HL-60 (cell line): ENCODE data around the gene DOCK6.
"Not testable (repeated sequence)": the region's sequence is repeated elsewhere in the genome, so short reads cannot be mapped to it uniquely, and the experiment has no call there.

Source experiments
- DNase-seq, 2 experiments: peaks; one replicate each; pipeline ENCODE4 v3.0.0-alpha.2; 2010 to 2020; ENCODE audit warnings: low read depth in 1 of 2, low spot score in 1 of 2
- H3K27ac ChIP-seq: fragments of 250-450 bp; sonication (Bioruptor Pico); replicated peaks from 2 replicates; pipeline ENCODE4 v1.5.1; 2020; ENCODE audit warnings: mild to moderate bottlenecking, moderate library complexity
- H3K27me3 ChIP-seq: fragments of 250-450 bp; sonication (Bioruptor Pico); 2 replicates; pipeline ENCODE4 v1.5.1; 2021; ENCODE audit warnings: mild to moderate bottlenecking, moderate library complexity; ENCODE audit not compliant: insufficient read depth, poor library complexity, severe bottlenecking
- H3K4me3 ChIP-seq: replicated peaks from 2 replicates; pipeline ENCODE4 v1.5.1; 2011; ENCODE audit warnings: mild to moderate bottlenecking, control low read depth, low read length; ENCODE audit not compliant: insufficient read depth
- CTCF ChIP-seq: IDR thresholded peaks from one replicate; pipeline ENCODE4 v1.5.1; 2011; ENCODE audit warnings: low read length, control low read depth, inconsistent platforms; ENCODE audit not compliant: insufficient read depth
- GABPA ChIP-seq: IDR thresholded peaks from 2 replicates; pipeline ENCODE4 v1.6.1; 2012; ENCODE audit warnings: low read depth
- POLR2AphosphoS5 ChIP-seq: IDR thresholded peaks from 2 replicates; pipeline ENCODE4 v1.6.1; 2012; ENCODE audit warnings: low read depth
- REST ChIP-seq: IDR thresholded peaks from 2 replicates; pipeline ENCODE4 v1.6.1; 2012; ENCODE audit warnings: low read depth; ENCODE audit not compliant: insufficient replicate concordance
- SPI1 ChIP-seq: IDR thresholded peaks from 2 replicates; pipeline ENCODE4 v1.6.1; 2012; ENCODE audit warnings: low read depth, mild to moderate bottlenecking, borderline replicate concordance

Gene DOCK6

DNA sequence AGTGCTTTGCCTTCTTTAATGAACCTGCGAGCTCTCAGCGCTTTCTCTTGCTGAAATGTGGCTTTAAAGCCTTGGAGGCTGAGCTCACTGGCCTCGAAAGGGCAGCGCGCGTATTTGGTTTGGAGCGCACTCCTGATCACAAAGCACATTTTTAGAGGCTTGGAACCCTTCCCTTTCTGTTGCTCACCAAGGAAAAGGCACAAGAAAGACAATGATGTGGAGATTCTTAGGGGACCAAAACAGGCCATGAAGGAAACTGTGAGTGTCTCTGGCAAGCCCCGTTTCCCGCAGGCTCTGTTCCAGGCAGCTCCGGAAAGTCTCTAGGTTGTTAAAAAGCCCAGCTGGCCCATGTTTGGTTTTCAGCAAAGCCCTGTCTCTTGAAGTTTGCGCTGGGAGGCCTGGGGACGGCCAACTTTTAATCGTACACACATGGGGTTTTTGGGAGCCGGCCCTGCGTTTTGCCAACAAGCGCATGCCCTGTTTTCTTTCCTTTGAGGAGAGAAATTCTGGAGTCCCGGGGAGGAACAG is 97.4 kb downstream of the DOCK6 start:
- TF ChIP-seq POLR2AphosphoS5 (no peak), REST (no peak), CTCF (no peak), SPI1 (no peak), GABPA (no peak)
- Histone ChIP-seq H3K4me3 (no peak overlapping the region), H3K27me3 (no peaks in the 10 kb centered on the region), H3K27ac (no peak overlapping the region)
- no peak for DNase-seq

DNA sequence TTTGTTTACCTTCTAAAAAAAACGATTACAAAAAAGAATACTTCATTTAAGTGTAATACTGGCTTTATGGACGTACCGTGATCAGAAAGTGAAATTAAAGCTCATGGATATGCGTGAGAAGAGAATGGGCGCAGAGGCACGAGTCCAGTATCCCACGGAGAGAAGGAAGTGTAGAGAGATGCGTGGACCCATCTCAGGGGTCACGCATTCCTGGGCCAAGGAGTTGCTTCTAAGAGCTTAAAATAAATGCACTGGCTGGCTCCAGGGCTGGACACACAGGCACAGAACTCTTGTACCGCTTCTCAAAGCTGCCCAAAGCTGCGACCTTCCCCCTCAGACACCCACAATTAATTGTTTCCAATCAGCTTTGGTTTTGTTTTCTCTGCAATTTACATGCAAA is 98.0 kb downstream of the DOCK6 start:
- no peak for DNase-seq
- TF ChIP-seq GABPA (no peak), CTCF (no peak), SPI1 (no peak), REST (no peak), POLR2AphosphoS5 (no peak)
- Histone ChIP-seq H3K27me3 (no peaks in the 10 kb centered on the region), H3K27ac (no peak overlapping the region), H3K4me3 (no peak overlapping the region)

DNA sequence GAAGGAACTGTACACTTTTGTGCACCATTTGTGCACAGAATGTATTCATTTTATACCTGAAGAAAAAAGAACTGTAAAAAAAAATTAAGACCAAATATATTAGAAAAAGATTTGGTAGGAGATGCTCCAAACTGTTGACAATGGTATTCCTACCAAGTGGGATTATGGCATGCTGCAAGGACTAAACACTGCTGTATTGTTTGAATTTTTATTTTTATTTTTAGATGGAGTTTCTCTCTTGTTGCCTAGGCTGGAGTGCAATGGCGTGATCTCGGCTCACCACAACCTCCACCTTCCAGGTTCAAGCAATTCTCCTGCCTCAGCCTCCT is 101.9 kb downstream of the DOCK6 start:
- not testable (repeated sequence) for H3K27ac ChIP-seq, DNase-seq, H3K4me3 ChIP-seq, H3K27me3 ChIP-seq

DNA sequence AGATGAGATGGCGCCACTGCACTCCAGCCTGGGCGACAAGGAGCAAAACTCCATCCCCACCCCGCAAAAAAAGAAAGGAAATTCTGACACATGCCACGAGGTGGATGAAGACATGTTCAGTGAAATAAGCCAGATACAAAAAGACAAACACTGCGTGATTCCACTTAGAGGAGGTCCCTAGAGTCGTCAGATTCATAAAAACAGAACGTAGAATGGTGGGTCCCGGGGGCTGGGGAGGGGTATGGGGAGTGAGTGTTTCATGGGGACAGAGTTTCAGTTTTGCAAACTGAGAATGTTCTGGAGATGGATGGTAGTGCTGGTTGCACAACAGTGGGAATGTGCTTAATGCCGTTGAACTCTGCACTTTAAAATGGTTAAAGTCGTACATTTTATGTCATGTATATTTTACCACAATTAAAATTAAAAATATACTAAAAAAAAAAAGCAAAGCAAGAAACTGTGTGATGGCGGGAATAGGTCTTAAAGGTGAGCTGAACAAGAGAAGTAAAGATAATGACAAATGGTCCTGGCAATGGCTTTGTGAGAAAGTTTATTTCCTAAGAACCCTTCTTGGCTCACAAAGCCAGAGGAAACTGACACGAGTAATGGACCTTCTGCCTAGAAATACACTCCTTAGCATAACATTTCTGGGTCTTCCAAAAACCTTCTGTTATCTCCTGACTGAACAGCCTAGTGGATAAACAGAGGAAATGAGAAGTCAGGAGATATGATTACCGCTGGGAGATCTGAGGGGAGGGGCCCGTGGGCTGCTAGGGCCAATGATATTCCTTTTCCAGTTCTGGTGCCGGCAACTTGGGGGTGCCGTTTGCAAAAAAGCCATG is 102.5 kb downstream of the DOCK6 start:
- H3K27me3 ChIP-seq: no peaks in the 10 kb centered on the region
- TF ChIP-seq POLR2AphosphoS5 (no peak), SPI1 (no peak), GABPA (no peak), CTCF (no peak), REST (no peak)

More for the DNA sequence above, 102.5 kb downstream of the DOCK6 start:
- H3K4me3 ChIP-seq: no peak overlapping the region
- DNase-seq: no peak
- no peak overlapping the region for H3K27ac ChIP-seq
